Peyer's patch (tissue), 4 donors: ENCODE measurements around the gene RHBDD3.

Experiments used
- POLR2A ChIP-seq, 2 donors: fragments of 450-650 bp; IDR thresholded peaks; one replicate each; pipeline ENCODE4 v1.5.1; 2017; ENCODE audit warnings: antibody characterized with exemption in 2 of 2, mild to moderate bottlenecking in 2 of 2, moderate library complexity in 2 of 2
- TF ChIP-seq, protein P1 (sequence below), 6 experiments: fragments of 450-650 bp in 4 of 6; fragments of 200-600 bp in 2 of 6; sonication (generic) in 1 of 6; IDR thresholded peaks; one replicate each; pipeline ENCODE4 v1.5.1; 2017 to 2019; ENCODE audit warnings: antibody characterized with exemption in 6 of 6, mild to moderate bottlenecking in 3 of 6, moderate library complexity in 1 of 6

DNA sequence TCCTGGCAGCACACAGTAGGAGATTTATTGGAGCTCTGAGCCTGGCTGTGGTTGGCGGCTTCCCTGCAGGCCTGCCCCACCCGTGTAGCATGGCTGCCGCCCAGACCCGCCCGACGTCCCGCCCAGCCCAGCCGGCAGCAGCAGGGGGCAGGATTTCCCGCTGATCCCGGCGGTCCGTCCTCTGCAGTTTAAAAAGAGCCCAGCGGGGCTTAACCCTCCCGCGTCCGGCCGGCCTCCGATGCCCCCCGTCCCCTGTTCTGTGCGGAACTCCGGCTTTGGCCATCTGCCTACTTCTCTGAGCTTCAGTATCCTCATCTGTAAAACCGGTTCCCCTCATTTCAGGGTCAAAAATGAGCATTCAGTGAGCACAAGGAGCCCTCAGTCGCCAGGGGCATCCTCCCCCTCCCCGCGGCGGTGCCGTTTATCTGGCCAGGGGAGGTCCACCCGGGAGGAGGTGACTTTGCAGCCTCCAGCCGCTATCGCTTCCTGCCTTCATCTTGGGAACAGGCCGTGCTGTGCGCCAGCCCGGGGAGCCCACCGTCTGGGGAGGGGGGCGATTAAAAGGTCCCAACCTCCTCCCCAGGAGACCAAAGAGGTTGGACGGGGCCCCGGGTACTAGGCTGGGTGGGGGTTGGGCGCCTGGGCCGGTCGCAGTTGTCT, 38.5 kb upstream of the RHBDD3 start, which contains the start of gene GAS2L1:
- TF ChIP-seq, protein P1, sequence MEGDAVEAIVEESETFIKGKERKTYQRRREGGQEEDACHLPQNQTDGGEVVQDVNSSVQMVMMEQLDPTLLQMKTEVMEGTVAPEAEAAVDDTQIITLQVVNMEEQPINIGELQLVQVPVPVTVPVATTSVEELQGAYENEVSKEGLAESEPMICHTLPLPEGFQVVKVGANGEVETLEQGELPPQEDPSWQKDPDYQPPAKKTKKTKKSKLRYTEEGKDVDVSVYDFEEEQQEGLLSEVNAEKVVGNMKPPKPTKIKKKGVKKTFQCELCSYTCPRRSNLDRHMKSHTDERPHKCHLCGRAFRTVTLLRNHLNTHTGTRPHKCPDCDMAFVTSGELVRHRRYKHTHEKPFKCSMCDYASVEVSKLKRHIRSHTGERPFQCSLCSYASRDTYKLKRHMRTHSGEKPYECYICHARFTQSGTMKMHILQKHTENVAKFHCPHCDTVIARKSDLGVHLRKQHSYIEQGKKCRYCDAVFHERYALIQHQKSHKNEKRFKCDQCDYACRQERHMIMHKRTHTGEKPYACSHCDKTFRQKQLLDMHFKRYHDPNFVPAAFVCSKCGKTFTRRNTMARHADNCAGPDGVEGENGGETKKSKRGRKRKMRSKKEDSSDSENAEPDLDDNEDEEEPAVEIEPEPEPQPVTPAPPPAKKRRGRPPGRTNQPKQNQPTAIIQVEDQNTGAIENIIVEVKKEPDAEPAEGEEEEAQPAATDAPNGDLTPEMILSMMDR (IDR thresholded peaks at IDR 0.05) = peak in 5 of 6 experiments; percentile 8 to 71 (median 68)
- TF ChIP-seq POLR2A (IDR thresholded peaks at IDR 0.05) = no peak
